ENCODE results near the gene JMJD8.
A peak's percentile ranks its signal among the peaks of the same experiment; 100 is the strongest.

JMJD8 gene

GRCh38 chr16:649631-650030, 34.5 kb downstream of the JMJD8 start:
- Histone ChIP-seq H3K4me3 (ENCODE audit: low read depth, low read length) (peak overlapping the region; percentile 37), H3K27ac (ENCODE audit: extremely low read depth, low read depth, low read length) (peak overlapping the region; percentile 97), H3K36me3 (ENCODE audit: control insufficient read depth in 2 of 2, insufficient read depth in 1 of 2, low read length in 2 of 2) (peaks cover 0 to 33% of the 10 kb centered on the region in 2 experiments; a peak in 2 of 3 replicates), H3K9me3 (ENCODE audit: control insufficient read depth, insufficient read depth, low read depth, low read length) (no peaks in the 10 kb centered on the region), H3K4me1 (ENCODE audit: control insufficient read depth, insufficient read depth, low read length) (0 out of 2 replicates have a peak, but pooled peaks cover 5% of the 10 kb centered on the region)
- TF ChIP-seq ZXDB (tag by site-specific recombination; IDR thresholded peaks at IDR 0.05) (no peak), ZNF677 (tag by site-specific recombination; IDR thresholded peaks at IDR 0.05) (0 out of 2 replicates have a peak, but pooled peaks have one; percentile 26), ZNF146 (tag by site-specific recombination; IDR thresholded peaks at IDR 0.05) (no peak), ZNF138 (tag by site-specific recombination; IDR thresholded peaks at IDR 0.05; ENCODE audit: borderline replicate concordance) (no peak), KLF10 (tag by site-specific recombination; IDR thresholded peaks at IDR 0.05) (peak; percentile 86)
- TF ChIP-seq, protein P1, sequence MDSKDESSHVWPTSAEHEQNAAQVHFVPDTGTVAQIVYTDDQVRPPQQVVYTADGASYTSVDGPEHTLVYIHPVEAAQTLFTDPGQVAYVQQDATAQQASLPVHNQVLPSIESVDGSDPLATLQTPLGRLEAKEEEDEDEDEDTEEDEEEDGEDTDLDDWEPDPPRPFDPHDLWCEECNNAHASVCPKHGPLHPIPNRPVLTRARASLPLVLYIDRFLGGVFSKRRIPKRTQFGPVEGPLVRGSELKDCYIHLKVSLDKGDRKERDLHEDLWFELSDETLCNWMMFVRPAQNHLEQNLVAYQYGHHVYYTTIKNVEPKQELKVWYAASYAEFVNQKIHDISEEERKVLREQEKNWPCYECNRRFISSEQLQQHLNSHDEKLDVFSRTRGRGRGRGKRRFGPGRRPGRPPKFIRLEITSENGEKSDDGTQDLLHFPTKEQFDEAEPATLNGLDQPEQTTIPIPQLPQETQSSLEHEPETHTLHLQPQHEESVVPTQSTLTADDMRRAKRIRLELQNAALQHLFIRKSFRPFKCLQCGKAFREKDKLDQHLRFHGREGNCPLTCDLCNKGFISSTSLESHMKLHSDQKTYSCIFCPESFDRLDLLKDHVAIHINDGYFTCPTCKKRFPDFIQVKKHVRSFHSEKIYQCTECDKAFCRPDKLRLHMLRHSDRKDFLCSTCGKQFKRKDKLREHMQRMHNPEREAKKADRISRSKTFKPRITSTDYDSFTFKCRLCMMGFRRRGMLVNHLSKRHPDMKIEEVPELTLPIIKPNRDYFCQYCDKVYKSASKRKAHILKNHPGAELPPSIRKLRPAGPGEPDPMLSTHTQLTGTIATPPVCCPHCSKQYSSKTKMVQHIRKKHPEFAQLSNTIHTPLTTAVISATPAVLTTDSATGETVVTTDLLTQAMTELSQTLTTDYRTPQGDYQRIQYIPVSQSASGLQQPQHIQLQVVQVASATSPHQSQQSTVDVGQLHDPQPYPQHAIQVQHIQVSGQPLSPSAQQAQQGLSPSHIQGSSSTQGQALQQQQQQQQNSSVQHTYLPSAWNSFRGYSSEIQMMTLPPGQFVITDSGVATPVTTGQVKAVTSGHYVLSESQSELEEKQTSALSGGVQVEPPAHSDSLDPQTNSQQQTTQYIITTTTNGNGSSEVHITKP (tag by site-specific recombination; IDR thresholded peaks at IDR 0.05): peak; percentile 30; the same call in 1 of the 2 replicates
- ChIA-PET CTCF (interaction anchor here (0.6 to 1.6 kb wide), 4 partner anchors 12 to 117 kb away, joined by 3 to 4 read pairs (median 3); partner anchors contain the start of gene RHOT2), POLR2A (interaction anchor here (0.8 to 2.3 kb wide), 4 partner anchors 11 to 31 kb away, joined by 3 to 10 read pairs (median 6); partner anchors contain the start of genes METTL26, RHOT2 and STUB1)

GRCh38 chr16:648781-649589, 35.1 kb downstream of the JMJD8 start, which contains the start of gene WDR90:
Gene WDR90, plus strand, starts transcription at chr16:649365. Its CDS starts 52 bp downstream, at chr16:649417.
- Histone ChIP-seq H3K4me1 (ENCODE audit: control insufficient read depth, insufficient read depth, low read length) (0 out of 2 replicates have a peak, but pooled peaks cover 5% of the 10 kb centered on the region), H3K27ac (ENCODE audit: extremely low read depth, low read depth, low read length) (peak within 1 kb of the TSS; percentile 97), H3K4me3 (ENCODE audit: low read depth, low read length) (peak within 1 kb of the TSS; percentile 37), H3K9me3 (ENCODE audit: control insufficient read depth, insufficient read depth, low read depth, low read length) (no peaks in the 10 kb centered on the region), H3K36me3 (ENCODE audit: control insufficient read depth in 2 of 2, insufficient read depth in 1 of 2, low read length in 2 of 2) (peaks cover 0 to 31% of the 10 kb centered on the region in 2 experiments; a peak in 2 of 3 replicates)
- ChIA-PET CTCF (interaction anchor here (0.7 to 1.6 kb wide), 5 partner anchors 10 to 73 kb away, joined by 3 to 5 read pairs (median 4); partner anchors contain the start of gene RHOT2), POLR2A (interaction anchor here (0.8 to 2.3 kb wide), 4 partner anchors 11 to 31 kb away, joined by 3 to 10 read pairs (median 6); partner anchors contain the start of genes METTL26, RHOT2 and STUB1)
- TF ChIP-seq, protein P2, sequence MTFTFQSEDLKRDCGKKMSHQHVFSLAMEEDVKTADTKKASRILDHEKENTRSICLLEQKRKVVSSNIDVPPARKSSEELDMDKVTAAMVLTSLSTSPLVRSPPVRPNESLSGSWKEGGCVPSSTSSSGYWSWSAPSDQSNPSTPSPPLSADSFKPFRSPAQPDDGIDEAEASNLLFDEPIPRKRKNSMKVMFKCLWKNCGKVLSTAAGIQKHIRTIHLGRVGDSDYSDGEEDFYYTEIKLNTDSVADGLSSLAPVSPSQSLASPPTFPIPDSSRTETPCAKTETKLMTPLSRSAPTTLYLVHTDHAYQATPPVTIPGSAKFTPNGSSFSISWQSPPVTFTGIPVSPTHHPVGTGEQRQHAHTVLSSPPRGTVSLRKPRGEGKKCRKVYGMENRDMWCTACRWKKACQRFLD (tag by site-specific recombination; IDR thresholded peaks at IDR 0.05): no peak
- TF ChIP-seq ZNF623 (tag by site-specific recombination; IDR thresholded peaks at IDR 0.05): no peak
- TF ChIP-seq ZNF350 (tag by site-specific recombination; IDR thresholded peaks at IDR 0.05): no peak
- TF ChIP-seq, protein P3, sequence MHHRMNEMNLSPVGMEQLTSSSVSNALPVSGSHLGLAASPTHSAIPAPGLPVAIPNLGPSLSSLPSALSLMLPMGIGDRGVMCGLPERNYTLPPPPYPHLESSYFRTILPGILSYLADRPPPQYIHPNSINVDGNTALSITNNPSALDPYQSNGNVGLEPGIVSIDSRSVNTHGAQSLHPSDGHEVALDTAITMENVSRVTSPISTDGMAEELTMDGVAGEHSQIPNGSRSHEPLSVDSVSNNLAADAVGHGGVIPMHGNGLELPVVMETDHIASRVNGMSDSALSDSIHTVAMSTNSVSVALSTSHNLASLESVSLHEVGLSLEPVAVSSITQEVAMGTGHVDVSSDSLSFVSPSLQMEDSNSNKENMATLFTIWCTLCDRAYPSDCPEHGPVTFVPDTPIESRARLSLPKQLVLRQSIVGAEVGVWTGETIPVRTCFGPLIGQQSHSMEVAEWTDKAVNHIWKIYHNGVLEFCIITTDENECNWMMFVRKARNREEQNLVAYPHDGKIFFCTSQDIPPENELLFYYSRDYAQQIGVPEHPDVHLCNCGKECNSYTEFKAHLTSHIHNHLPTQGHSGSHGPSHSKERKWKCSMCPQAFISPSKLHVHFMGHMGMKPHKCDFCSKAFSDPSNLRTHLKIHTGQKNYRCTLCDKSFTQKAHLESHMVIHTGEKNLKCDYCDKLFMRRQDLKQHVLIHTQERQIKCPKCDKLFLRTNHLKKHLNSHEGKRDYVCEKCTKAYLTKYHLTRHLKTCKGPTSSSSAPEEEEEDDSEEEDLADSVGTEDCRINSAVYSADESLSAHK (tag by site-specific recombination; IDR thresholded peaks at IDR 0.05): 0 out of 2 replicates have a peak, but pooled peaks have one; percentile 13
- TF ChIP-seq ZNF660 (tag by site-specific recombination; IDR thresholded peaks at IDR 0.05): 0 out of 2 replicates have a peak, but pooled peaks have one; percentile 35
- no peak for TF ChIP-seq ZNF510 (tag by site-specific recombination; IDR thresholded peaks at IDR 0.05; ENCODE audit: insufficient replicate concordance)
- TF ChIP-seq GLIS1 (tag by site-specific recombination; IDR thresholded peaks at IDR 0.05): peak; percentile 97
- TF ChIP-seq BCL6B (tag by site-specific recombination; IDR thresholded peaks at IDR 0.05): no peak
- TF ChIP-seq SCRT1 (tag by site-specific recombination; IDR thresholded peaks at IDR 0.05; ENCODE audit: borderline replicate concordance): no peak
- peak; percentile 68 for TF ChIP-seq KLF10 (tag by site-specific recombination; IDR thresholded peaks at IDR 0.05)
- TF ChIP-seq ZIC2 (tag by site-specific recombination; IDR thresholded peaks at IDR 0.05): peak; percentile 87
- no peak for TF ChIP-seq ZNF112 (tag by site-specific recombination; IDR thresholded peaks at IDR 0.05)
- peak; percentile 94 for TF ChIP-seq ZBTB8A (tag by site-specific recombination; IDR thresholded peaks at IDR 0.05)
- no peak for TF ChIP-seq ZNF175 (tag by site-specific recombination; IDR thresholded peaks at IDR 0.05)
- no peak for TF ChIP-seq TCF7L2 (IDR thresholded peaks at IDR 0.05; ENCODE audit: borderline replicate concordance, low read depth, low read length)
- no peak for TF ChIP-seq ZNF266 (tag by site-specific recombination; IDR thresholded peaks at IDR 0.05; ENCODE audit: low read depth)
- no peak for TF ChIP-seq ZNF701 (tag by site-specific recombination; IDR thresholded peaks at IDR 0.05)
- peak; percentile 22; the same call in 1 of the 2 replicates for TF ChIP-seq OSR2 (tag by site-specific recombination; IDR thresholded peaks at IDR 0.05)
- TF ChIP-seq ZNF433 (tag by site-specific recombination; IDR thresholded peaks at IDR 0.05; ENCODE audit: low read depth): no peak
- no peak for TF ChIP-seq FEZF1 (tag by site-specific recombination; IDR thresholded peaks at IDR 0.05)

All from HEK293 (cell line).